ENCODE measurements around the gene CACNG5.
A peak's percentile ranks its signal among the peaks of the same experiment; 100 is the strongest.

The CACNG5 gene

GRCh38 chr17:66826856-66827255 lies 8.1 kb upstream of the CACNG5 start:
- no peak for DNase-seq (ENCODE audit: low read depth)

- DNase-seq (ENCODE audit: low read depth): peak; percentile 43
Measured at GRCh38 chr17:66829386-66829864, 5.5 kb upstream of the CACNG5 start.

GRCh38 chr17:66829883-66830282 lies 5.0 kb upstream of the CACNG5 start:
- DNase-seq (ENCODE audit: low read depth): no peak

GRCh38 chr17:66830451-66830850 lies 4.5 kb upstream of the CACNG5 start:
- no peak for DNase-seq (ENCODE audit: low read depth)

- no peak for DNase-seq (ENCODE audit: low read depth)
Measured at GRCh38 chr17:66831383-66832210, 3.3 kb upstream of the CACNG5 start.

DNA sequence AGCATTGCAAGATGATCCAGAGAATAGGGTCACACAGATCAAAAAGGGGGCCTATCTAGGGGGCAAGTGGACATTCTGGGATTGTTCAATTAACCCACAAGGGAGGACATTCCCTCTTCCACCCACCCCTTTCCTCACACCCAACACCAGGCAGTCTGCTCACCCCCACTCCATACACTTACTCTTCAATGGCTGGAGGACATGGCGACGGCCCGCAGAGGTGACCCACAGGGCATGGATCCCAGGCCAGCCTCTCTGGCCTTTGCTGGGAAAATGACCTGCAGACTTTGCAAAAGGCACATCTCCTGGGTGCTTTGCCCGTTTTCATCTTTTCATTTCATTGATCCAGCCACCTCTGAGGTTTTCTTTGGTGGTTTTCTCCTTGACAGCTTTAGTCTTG lies 1.7 kb upstream of the CACNG5 start:
- DNase-seq (ENCODE audit: low read depth): no peak

- DNase-seq (ENCODE audit: low read depth): no peak
Measured at GRCh38 chr17:66834426-66834918, 445 bp upstream of the CACNG5 start.

DNA sequence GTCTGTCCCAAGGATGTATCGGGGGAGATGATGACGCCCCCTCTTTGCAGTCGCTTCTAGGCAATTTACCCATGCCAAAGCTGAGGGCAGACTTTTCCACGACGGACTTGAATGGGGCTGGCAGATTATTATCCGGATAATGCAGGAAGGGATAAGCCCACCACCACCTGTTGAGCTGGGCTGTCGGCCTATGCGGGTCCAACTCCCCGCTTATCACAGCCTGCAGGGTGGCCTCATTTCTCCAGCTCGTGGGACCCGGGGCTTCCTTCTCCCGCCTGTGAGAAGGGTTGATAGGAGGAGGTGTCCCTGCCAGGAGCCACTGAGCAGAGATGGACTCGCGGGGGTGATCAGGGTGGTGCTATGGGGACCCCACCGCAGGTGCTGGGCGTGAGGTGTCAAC lies 559 bp downstream of the CACNG5 start:
- DNase-seq (ENCODE audit: low read depth): no peak

- no peak for DNase-seq (ENCODE audit: low read depth)
Measured at GRCh38 chr17:66836063-66837005, 1.4 kb downstream of the CACNG5 start.

DNA sequence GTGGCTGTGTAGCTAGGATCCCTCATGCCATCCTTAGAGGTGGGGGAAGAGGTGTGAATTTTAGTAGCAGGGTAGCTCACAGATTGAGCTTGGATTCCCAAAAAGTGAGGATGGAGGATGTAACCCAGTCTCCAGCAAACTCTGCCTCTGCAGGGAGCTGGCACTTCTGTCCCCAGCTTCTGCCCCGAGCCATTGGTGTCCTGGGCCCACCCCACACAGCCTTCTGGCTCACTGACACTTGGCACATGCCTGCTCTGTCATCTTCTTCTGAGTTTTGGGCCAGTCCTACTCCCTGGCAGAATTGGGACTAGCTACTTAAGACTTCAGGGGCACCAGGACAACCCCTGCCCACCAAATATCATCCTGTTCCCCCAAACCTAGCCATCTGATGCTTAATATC lies 2.3 kb downstream of the CACNG5 start:
- DNase-seq (ENCODE audit: low read depth): no peak

GRCh38 chr17:66837885-66838665 lies 3.2 kb downstream of the CACNG5 start:
- DNase-seq (ENCODE audit: low read depth): no peak

DNA sequence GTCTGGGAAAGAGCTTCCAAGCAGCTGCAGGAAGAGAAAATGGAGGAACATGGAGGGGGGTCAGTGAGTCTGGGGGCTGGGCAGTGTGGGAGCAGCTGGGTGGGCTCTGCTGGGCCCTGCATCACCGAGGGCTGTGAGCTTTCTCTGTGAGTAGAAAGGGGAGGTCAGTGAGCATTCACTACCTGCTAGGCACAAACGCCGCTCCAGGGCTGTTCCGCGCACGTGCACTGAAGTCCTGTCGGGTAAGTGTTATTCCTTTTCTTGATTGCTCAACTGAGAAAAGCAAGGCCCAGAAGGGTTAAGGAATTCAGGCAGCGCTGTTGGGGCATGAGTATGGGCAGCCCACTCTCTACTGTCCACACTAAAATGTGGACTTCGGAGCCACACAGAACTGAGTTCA lies 4.7 kb downstream of the CACNG5 start:
- no peak for DNase-seq (ENCODE audit: low read depth)

DNA sequence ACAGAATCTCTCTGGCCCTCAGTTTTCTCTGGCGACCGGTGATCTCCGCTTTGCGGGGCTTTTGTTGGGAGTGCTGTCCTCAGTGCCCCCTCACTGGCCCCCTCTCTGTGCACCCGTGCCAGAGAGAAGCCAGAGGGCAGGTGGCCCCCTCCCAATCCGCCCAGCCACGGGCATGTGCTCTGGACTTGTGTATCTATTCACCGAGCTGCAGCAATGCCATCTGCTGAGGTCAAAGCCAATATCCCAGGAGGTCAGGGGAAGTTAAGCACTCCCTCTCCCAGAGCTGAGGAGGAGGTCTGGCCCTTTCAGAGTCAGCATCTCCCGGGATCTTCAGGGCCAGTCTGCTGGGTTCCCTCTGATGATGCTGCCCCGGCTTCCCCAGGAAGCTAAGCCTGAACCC lies 5.1 kb downstream of the CACNG5 start:
- DNase-seq (ENCODE audit: low read depth): no peak

- DNase-seq (ENCODE audit: low read depth): no peak
Measured at GRCh38 chr17:66841328-66841727, 6.4 kb downstream of the CACNG5 start.

GRCh38 chr17:66841744-66842143 lies 6.8 kb downstream of the CACNG5 start:
- DNase-seq (ENCODE audit: low read depth): no peak

DNA sequence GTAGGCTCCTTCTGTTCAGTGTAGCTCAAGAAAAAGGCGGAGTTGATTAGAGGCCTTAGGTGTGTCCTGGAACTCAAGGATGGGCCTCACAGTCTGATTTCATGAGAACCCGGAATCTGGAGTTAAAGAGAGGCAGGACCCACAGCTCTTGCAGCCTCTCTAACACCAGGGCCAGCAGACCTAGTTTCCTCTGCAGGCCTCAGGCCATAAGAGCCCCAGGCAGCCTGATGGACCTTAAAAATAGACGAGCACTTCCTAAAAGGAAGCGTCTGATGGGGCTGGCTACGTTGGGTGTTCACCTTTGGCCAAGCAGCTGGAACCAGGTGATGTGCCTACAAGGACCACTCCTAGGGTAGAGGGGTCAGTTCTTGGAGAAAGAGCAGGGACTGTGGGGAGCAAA lies 7.6 kb downstream of the CACNG5 start:
- DNase-seq (ENCODE audit: low read depth): no peak

DNA sequence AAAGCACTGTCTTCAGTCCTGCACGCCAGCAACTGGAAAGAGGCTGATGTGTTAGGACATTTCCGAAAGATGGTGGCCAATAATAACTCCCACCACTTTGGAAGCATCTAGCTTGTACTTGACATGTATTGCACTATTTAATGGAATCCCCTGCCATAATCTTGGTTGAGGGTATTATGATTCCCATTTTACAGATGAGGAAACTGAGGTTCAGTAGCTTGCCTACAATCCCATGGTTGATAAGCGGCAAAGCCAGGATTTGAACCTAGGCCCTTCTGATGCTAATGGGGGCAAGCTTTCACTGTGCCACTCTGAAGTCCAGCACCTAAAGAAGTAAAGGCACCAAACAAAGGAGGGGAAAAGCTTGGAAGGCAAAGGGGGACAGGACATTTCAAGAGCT lies 8.0 kb downstream of the CACNG5 start:
- no peak for DNase-seq (ENCODE audit: low read depth)

DNA sequence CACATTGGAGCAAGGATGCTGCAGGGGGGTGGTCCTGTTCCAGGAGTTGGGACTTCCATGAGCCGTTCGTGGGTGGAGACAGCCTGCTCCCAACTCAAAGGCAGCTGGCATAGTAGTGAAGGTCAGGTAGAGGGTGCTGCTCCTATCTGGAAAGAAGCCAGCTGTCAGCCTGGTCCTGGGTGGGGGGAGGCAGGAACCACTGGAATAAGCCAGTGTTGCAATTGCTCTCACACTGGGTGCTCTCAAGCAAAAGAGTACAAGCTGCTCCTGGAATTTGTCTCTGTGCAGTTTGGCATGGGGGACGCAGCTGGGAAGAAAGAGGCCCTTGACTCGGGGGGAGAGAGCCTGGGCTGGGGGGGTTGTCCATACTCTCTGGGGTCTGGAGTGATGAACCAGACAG lies 8.7 kb downstream of the CACNG5 start:
- DNase-seq (ENCODE audit: low read depth): no peak

DNA sequence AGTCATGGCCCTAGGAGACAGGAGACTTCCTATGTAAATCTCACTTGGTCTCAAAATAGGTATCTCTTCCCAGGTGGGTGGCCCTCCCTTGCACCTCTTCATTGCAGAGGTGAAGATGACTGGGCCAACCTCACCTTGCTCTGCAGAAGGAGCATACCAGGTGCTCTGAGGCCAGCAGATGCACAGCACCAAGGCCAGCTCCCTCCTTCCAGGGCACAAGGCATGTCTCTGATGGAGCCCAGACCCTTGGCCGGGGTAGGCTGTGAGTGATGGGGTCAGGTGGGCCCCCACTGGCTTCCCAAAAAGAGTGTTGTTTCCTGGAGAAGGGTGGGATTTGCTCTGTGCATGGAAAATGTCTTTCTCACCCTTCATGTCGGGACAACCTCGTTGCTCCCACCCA lies 12.8 kb downstream of the CACNG5 start:
- no peak for DNase-seq (ENCODE audit: low read depth)

GRCh38 chr17:66848496-66848895 lies 13.6 kb downstream of the CACNG5 start:
- no peak for DNase-seq (ENCODE audit: low read depth)

DNA sequence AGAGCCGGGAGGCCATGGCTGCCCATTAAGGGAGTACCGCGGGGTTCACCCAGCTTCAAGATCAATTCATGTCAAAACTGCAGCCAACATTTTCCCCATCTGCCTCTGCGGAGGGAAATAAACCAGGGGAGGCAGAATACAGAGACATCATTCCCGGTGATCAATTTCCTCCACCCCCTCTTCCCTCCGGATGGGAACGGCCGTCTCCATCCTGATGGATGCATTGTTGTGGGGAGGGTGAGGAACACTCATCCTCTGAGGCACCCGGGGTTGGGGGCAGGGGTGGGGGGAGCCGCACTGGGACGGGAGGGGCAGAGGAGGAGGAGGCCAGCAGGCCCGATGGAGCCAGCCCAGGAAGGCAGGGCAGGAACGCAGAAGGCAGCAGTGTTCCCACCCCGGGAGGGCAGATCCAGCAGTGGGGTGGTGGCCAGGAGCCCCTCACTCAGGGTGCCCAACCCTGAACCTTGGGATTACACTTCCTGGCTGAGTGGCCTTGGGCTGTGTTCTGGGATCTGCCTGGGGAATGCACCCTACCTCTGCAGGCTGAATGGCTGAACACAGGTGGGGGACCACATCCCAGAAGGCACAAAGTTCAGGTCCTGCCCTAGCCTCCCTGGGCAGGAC lies 14.2 kb downstream of the CACNG5 start:
- DNase-seq (ENCODE audit: low read depth): no peak

All from stromal cell of bone marrow (primary cell).